IPS-18c (cell line): ENCODE results near the gene IDH3B.

Experiments
- H3K4me3 ChIP-seq: 2 replicates; pipeline ENCODE4 v1.7.0; 2013; ENCODE audit warnings: low read depth, mild to moderate bottlenecking, low read length, moderate library complexity; ENCODE audit not compliant: insufficient read depth
- H3K9me3 ChIP-seq: one replicate; pipeline ENCODE4 v1.6.1; 2013; ENCODE audit warnings: mild to moderate bottlenecking, low read length, moderate library complexity; ENCODE audit not compliant: control insufficient read depth, insufficient read depth

The IDH3B gene

GRCh38 chr20:2673453-2673852 lies 9.4 kb upstream of the IDH3B start:
- H3K4me3 ChIP-seq, result no peak overlapping the region
- H3K9me3 ChIP-seq, result no peaks in the 10 kb centered on the region

DNA sequence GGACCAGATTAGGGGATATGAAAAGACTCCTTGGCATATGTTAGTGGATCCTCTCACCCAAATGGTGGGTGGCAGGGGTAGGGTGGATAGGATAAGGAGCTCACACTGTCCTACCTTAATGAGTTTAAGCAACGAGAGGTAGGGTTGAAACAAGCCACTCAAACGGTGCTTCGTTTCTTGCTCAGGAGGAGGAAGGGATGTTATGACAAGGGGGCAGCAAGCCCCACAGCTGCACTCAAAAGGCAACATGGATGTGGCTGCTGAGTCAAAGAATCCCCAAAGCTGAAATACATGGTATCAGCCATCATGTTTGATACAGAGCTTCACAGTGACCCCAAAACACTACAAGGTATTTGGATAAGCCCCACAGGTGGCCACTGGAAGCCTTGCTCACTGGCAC lies 8.4 kb upstream of the IDH3B start:
- H3K9me3 ChIP-seq, result no peaks in the 10 kb centered on the region
- no peak overlapping the region for H3K4me3 ChIP-seq

GRCh38 chr20:2671977-2672376 lies 8.0 kb upstream of the IDH3B start:
- Histone ChIP-seq H3K9me3 (no peaks in the 10 kb centered on the region), H3K4me3 (no peak overlapping the region)

- Histone ChIP-seq H3K9me3 (no peaks in the 10 kb centered on the region), H3K4me3 (peak overlapping the region; percentile 96)
Observed at GRCh38 chr20:2663364-2663886, 591 bp downstream of the IDH3B start.

GRCh38 chr20:2659547-2659946 lies 4.5 kb downstream of the IDH3B start:
- Histone ChIP-seq H3K9me3 (no peaks in the 10 kb centered on the region), H3K4me3 (no peak overlapping the region)

DNA sequence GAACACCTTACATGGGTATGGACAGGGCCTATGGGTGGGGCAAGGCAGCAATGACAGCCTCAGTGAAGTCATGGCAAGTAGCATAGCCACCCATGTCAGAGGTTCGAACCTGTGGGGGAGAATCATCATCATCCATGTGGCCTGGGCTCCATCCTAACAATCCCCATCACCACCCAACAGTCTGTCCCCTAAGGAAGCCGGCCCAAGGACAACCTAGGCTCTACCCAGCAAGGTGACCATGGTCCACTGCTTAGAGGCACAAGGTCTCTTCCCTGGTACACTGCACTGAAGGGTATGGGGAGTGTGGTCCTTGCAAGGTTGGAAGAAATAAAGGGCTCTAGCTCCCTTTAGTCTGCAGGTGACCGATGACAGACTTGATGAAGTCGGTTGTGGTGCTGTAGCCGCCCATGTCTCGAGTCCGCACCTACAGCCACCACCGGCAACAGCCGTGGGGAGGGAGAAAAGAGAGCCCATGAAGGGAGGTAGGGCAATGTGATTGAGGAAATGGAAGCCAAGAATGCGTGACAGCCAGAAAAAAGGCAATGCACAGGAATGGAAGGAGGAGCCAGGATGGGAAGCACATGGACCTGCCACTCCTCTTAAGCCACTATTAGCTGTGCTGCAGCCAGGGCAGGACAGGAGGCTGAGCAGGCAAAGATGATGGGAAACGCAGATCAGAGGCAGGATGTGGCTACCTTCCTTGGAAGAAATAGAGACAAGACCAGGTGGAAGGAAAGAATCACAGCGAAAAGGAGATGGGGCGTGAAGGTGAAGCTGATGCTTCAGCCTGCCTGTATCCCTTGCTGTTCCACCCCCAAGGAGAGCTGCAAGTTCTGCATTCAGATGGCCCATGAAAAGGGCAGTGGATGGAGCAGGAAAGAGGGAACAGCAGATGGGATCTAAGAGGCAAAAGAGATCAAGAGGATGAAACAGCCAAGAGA lies 5.3 kb downstream of the IDH3B start:
- Histone ChIP-seq H3K9me3 (no peaks in the 10 kb centered on the region), H3K4me3 (no peak overlapping the region)

GRCh38 chr20:2657674-2658073 lies 6.3 kb downstream of the IDH3B start:
- no peaks in the 10 kb centered on the region for H3K9me3 ChIP-seq

DNA sequence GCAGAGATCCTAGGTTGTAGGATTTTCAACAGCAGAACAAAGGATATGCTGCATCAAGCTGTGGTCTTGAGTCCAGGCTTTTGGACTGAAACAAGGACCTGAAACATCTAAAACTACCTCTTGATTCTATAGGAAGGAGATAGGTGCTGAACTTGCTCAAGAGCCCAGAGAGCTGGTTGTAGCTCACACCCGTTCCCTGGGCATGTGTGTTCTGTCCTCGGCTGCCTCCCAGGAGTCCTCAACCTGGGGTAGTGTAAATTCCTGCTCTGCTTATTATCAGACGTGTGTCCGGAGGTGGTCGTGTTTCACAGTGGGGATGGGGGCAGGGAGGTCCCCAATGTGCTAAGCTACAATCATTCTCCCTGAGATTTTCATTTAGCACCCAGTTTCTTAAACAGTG lies 6.8 kb downstream of the IDH3B start:
- H3K4me3 ChIP-seq, result no peak overlapping the region

More at GRCh38 chr20:2657674-2658073, 6.3 kb downstream of the IDH3B start:
- H3K4me3 ChIP-seq, result no peak overlapping the region

GRCh38 chr20:2656471-2657117 lies 7.4 kb downstream of the IDH3B start:
- H3K9me3 ChIP-seq, result no peaks in the 10 kb centered on the region
- H3K4me3 ChIP-seq, result no peak overlapping the region

More for the DNA sequence above, 6.8 kb downstream of the IDH3B start:
- H3K9me3 ChIP-seq, result no peaks in the 10 kb centered on the region

GRCh38 chr20:2655331-2656116 lies 8.5 kb downstream of the IDH3B start:
- no peak overlapping the region for H3K4me3 ChIP-seq
- no peaks in the 10 kb centered on the region for H3K9me3 ChIP-seq

GRCh38 chr20:2654831-2655230 lies 9.2 kb downstream of the IDH3B start:
- Histone ChIP-seq H3K4me3 (no peak overlapping the region), H3K9me3 (no peaks in the 10 kb centered on the region)

- Histone ChIP-seq H3K9me3 (no peaks in the 10 kb centered on the region), H3K4me3 (no peak overlapping the region; the same call in 1 of the 2 replicates)
Observed at GRCh38 chr20:2654384-2654822, 9.6 kb downstream of the IDH3B start.

DNA sequence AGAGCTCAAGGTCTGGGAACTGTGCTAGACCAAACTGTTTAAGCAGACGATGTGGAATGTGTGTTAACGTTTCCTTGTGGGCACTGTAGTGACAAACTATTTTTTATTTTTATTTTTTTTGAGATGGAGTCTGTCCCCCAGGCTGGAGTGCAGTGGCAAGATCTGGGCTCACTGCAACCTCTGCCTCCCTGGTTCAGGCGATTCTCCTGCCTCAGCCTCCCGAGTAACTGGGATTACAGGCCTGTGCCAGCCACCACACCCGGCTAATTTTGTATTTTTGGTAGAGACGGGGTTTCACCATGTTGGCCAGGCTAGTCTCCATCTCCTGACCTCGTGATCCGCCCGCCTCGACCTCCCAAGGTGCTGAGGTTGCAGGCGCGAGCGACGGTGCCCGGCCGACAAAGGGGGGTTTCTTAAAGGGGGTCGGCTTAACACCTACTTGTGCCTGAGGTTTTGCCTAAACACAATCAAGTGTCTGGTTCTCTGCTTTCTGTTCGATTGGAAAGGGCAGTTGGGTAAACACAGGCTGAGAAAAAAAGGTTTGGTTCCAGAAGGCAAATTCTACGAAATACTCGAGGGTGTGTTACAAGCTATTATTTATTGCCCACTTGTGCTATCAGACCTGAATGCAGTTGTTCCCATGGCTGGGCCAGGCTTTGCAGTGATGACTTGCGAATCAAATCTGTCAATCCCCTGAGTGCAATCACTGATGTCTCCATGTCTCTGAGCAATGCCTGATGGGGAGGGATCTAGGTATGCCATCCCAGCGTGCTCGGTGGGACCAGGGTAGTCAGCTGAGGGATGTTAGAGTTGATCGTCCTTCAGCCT lies 10.2 kb downstream of the IDH3B start:
- H3K4me3 ChIP-seq, result peak overlapping the region; percentile 100

GRCh38 chr20:2652724-2653555 lies 11.1 kb downstream of the IDH3B start:
- Histone ChIP-seq H3K9me3 (no peaks in the 10 kb centered on the region), H3K4me3 (peak overlapping the region; percentile 100)

More for the DNA sequence above, 10.2 kb downstream of the IDH3B start:
- no peaks in the 10 kb centered on the region for H3K9me3 ChIP-seq

GRCh38 chr20:2651772-2652723 lies 12.0 kb downstream of the IDH3B start, which contains the start of gene NOP56:
Gene NOP56 (plus strand): TSS chr20:2652632. CDS start chr20:2652661, 29 bp downstream.
- Histone ChIP-seq H3K4me3 (peak within 1 kb of the TSS; percentile 100), H3K9me3 (no peaks in the 10 kb centered on the region)
